Ovary (tissue), 9 donors: Measurements from ENCODE around the gene SETX. TPM values are rescaled to one million over a fixed set of nuclear protein-coding genes. Genes with fewer than 3 reads are reported as not detected.

Source experiments
- DNase-seq, 5 donors: peaks; one replicate each; pipeline ENCODE4 v3.0.0-alpha.2; 2019 to 2020
- H3K27ac ChIP-seq, 2 donors: fragments of 200-600 bp; one replicate each; pipeline versions ENCODE4 v1.5.1 to v1.8.0; 2019 to 2022
- H3K27me3 ChIP-seq: fragments of 200-600 bp; one replicate; pipeline ENCODE4 v1.8.0; 2022
- H3K36me3 ChIP-seq: fragments of 200-600 bp; sonication (generic); one replicate; pipeline ENCODE4 v1.5.1; 2019
- H3K4me1 ChIP-seq: one replicate; pipeline ENCODE4 v1.8.1; 2013; ENCODE audit warnings: mild to moderate bottlenecking, moderate library complexity; ENCODE audit not compliant: insufficient read depth
- H3K4me3 ChIP-seq: fragments of 200-600 bp; sonication (generic); one replicate; pipeline ENCODE4 v1.5.1; 2017
- H3K9me3 ChIP-seq, 2 donors: fragments of 200-600 bp in 1 of 2; sonication (generic) in 1 of 2; one replicate each; pipeline versions ENCODE4 v1.5.1 to v1.8.1; 2013 to 2019; ENCODE audit warnings: mild to moderate bottlenecking in 1 of 2, moderate library complexity in 1 of 2
- CTCF ChIP-seq, 3 donors: fragments of 450-650 bp in 2 of 3; fragments of 200-600 bp in 1 of 3; IDR thresholded peaks; one replicate each; pipeline versions ENCODE4 v1.5.1 to v1.8.0; 2016 to 2022; ENCODE audit warnings: antibody characterized with exemption in 3 of 3, mild to moderate bottlenecking in 1 of 3
- EP300 ChIP-seq: sonication (generic); formaldehyde crosslinking; IDR thresholded peaks from one replicate; pipeline ENCODE4 v1.6.1; 2017; ENCODE audit warnings: antibody characterized with exemption
- POLR2A ChIP-seq: fragments of 450-650 bp; IDR thresholded peaks from one replicate; pipeline ENCODE4 v1.6.1; 2017; ENCODE audit warnings: antibody characterized with exemption, mild to moderate bottlenecking, moderate library complexity
- WGBS, 3 donors: extraction: QIAGEN DNeasy Blood & Tissue Kit in 1 of 3; methylation state at CpG; one replicate each; pipeline versions ENCODE4 v1.1.5 to v1.1.7; 2013 to 2017; 5-methylcytosine and 5-hydroxymethylcytosine counted together
- intact Hi-C, 4 donors: fragments of 100-400 bp; cut with DNase I; formaldehyde crosslinking; loops; one replicate each; pipeline versions ENCODE4 v1.11.0 to v1.15.1; 2022 to 2023
- polyA plus RNA-seq, 2 donors: library from polyadenylated mRNA; stranded (reverse); fragments of 200-250 nt in 1 of 2; fragments of 350-450 nt in 1 of 2; fragmentation: Illumina TruSeq in 1 of 2; extraction: RNeasy Lipid Tissue Mini Kit (QIAGEN cat#74804) in 1 of 2; gene quantifications; one replicate each; pipeline ENCODE4 v1.2.3, GENCODE V29; 2013 to 2014
- total RNA-seq, 7 donors: library from RNA; depleted of rRNA in 2 of 7; stranded (reverse); fragments of >200 nt in 2 of 7; fragmentation: NEBNext Ultra II Directional in 3 of 7; extraction: Animal tissue kit (Norgen Biotek cat#: 25700) in 3 of 7; gene quantifications; one replicate each; pipeline versions ENCODE4 v1.1.0 to v1.2.4, GENCODE V29; 2016 to 2023
- donor health status: DM: no; HTN: no; CAD: no; lungs with moderate emphysema.
- donor health status: DM: no; HTN: no; CAD: no.
- donor health status: Bipolar disorder and iron deficiency.
- donor health status: DM: yes; HTN: yes; CAD: no.
- donor health status: DM: no; HTN: no; CAD: no.
- donor health status: DM: yes; HTN: yes; CAD: no.

Gene SETX
- total and polyA plus RNA-seq, 9 donors: 19.9 to 51.9 (median 40.8) TPM

GRCh38 chr9:132350861-132351315 is 3.9 kb downstream of the SETX start:
- Histone ChIP-seq H3K27ac (no peak overlapping the region), H3K4me3 (no peak overlapping the region), H3K9me3 (no peaks in the 10 kb centered on the region), H3K36me3 (peaks cover 2% of the 10 kb centered on the region), H3K4me1 (peaks cover 7% of the 10 kb centered on the region), H3K27me3 (no peaks in the 10 kb centered on the region)
- 6 to 27% (median 9%) methylated on average over 6 of the region's 6 CpGs for WGBS, 3 donors
- intact Hi-C loops: loop anchor here in 1 of 4 donors (10.0 kb wide), 1 partner anchor 64 kb away; the partner anchor contains the start of gene CFAP77
- no peak for DNase-seq
- TF ChIP-seq EP300 (no peak), CTCF (IDR thresholded peaks at IDR 0.05) (no peak), POLR2A (no peak)

GRCh38 chr9:132348676-132349075 is 6.1 kb downstream of the SETX start:
- Histone ChIP-seq H3K36me3 (peaks cover 2% of the 10 kb centered on the region), H3K4me3 (no peak overlapping the region), H3K4me1 (peaks cover 3% of the 10 kb centered on the region), H3K9me3 (no peaks in the 10 kb centered on the region), H3K27ac (no peak overlapping the region), H3K27me3 (no peaks in the 10 kb centered on the region)
- TF ChIP-seq POLR2A: no peak
- TF ChIP-seq EP300: no peak
- TF ChIP-seq CTCF (IDR thresholded peaks at IDR 0.05): no peak
- no peak for DNase-seq
- WGBS, 3 donors: 57 to 70% (median 58%) methylated on average over 5 of the region's 5 CpGs
- intact Hi-C loops: no loop called here

- H3K27ac ChIP-seq: no peak overlapping the region
- H3K4me3 ChIP-seq: no peak overlapping the region
- TF ChIP-seq POLR2A (no peak), EP300 (no peak), CTCF (IDR thresholded peaks at IDR 0.05) (no peak)
- WGBS, 3 donors: 78 to 88% (median 86%) methylated on average over 5 of the region's 5 CpGs
- H3K9me3 ChIP-seq: no peaks in the 10 kb centered on the region
- no peaks in the 10 kb centered on the region for H3K4me1 ChIP-seq
- H3K36me3 ChIP-seq: peaks cover 2% of the 10 kb centered on the region
- DNase-seq: no peak
- no peaks in the 10 kb centered on the region for H3K27me3 ChIP-seq
- intact Hi-C loops: no loop called here
Observed at GRCh38 chr9:132346177-132346576, 8.6 kb downstream of the SETX start.

- Histone ChIP-seq H3K27ac (no peak overlapping the region), H3K36me3 (no peaks in the 10 kb centered on the region), H3K4me1 (no peaks in the 10 kb centered on the region), H3K4me3 (no peak overlapping the region), H3K27me3 (no peaks in the 10 kb centered on the region), H3K9me3 (no peaks in the 10 kb centered on the region)
- TF ChIP-seq CTCF (IDR thresholded peaks at IDR 0.05): no peak
- TF ChIP-seq EP300: no peak
- TF ChIP-seq POLR2A: no peak
- intact Hi-C loops: no loop called here
- DNase-seq: no peak
- WGBS, 3 donors: 93 to 98% (median 94%) methylated on average over 9 of the region's 9 CpGs
Observed at GRCh38 chr9:132341177-132341840, 13.5 kb downstream of the SETX start.
